BJ (cell line): ENCODE data around the gene HIBADH. TPM values are rescaled to one million over a fixed set of nuclear protein-coding genes. Genes with fewer than 3 reads are reported as not detected.

Source experiments
- CTCF ChIA-PET: fragments of 350-600 bp; formaldehyde crosslinking; extraction: SDS; loops from one replicate; lab custom pipeline; 2021; ENCODE audit warnings: antibody characterized with exemption, inconsistent platforms; lab: Yijun Ruan, JAX
- POLR2A ChIA-PET: fragments of 300-600 bp; sonication (Branson Sonifier 250); formaldehyde crosslinking; extraction: SDS; loops from one replicate; lab custom pipeline; 2021; ENCODE audit warnings: antibody characterized with exemption; lab: Charles Lee
- DNase-seq: peaks from one replicate; pipeline ENCODE4 v3.0.0-alpha.2; 2011; ENCODE audit warnings: low read depth
- H3K27me3 ChIP-seq: 2 replicates; pipeline ENCODE4 v1.6.0; 2011; ENCODE audit warnings: low read length; ENCODE audit not compliant: control insufficient read depth, insufficient read depth
- H3K36me3 ChIP-seq: 2 replicates; pipeline ENCODE4 v1.5.1; 2011; ENCODE audit warnings: low read length; ENCODE audit not compliant: control insufficient read depth, insufficient read depth
- H3K4me3 ChIP-seq: 2 replicates; pipeline ENCODE4 v1.5.1; 2011; ENCODE audit warnings: low read depth, mild to moderate bottlenecking, control low read depth, low read length
- polyA plus RNA-seq: library from polyadenylated mRNA; depleted of rRNA; stranded (reverse); fragments of >200 nt; gene quantifications from 2 replicates; pipeline ENCODE4 v1.2.3, GENCODE V29; 2011
- TF ChIP-seq, protein P1 (sequence below): IDR thresholded peaks from 2 replicates; pipeline ENCODE4 v1.5.1; 2011; ENCODE audit warnings: low read depth, mild to moderate bottlenecking, control low read depth, inconsistent platforms, low read length, moderate library complexity; ENCODE audit not compliant: insufficient read depth

The HIBADH gene
- polyA plus RNA-seq, 1 experiment: 42.4 TPM

DNA sequence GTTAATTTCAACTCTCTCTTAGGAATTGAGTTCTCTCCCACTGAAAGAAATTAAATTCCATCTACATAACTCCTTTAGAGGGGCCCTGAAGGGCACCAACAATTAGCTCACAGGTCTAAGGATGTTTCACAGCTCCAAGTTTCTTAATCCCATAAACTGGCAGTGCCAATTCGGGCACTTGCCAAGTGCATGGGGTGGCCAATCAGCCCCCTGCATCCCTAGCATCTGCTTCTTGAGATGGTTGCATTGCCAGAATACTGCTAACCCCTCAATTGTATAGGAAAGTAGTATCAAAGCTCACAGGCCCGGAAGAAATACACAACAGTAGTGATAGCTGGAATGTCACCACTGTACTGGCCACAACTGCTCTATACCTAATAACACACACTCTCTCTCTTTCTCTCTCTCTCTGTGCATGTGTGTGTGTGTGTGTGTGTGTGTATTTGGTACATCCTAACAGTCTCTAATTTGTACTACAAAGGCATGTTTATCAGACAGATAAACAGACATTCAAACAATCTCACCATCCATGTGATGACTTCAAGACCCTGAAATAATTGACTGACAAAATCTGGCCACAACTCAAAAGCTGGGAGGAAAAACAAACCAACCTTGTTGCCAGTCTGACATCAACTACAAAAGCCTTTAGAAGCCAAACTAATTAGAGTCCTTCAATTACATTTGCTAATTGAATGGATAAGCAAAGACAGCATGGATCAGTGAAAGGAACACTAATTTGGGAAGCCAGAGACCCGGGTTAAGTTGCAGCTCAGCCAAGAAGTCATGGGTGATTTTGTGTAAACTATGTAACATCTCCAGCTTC lies 27.8 kb downstream of the HIBADH start:
- peaks cover 1% of the 10 kb centered on the region; the same call in 1 of the 2 replicates for H3K36me3 ChIP-seq
- POLR2A ChIA-PET: no interaction called here
- CTCF ChIA-PET: interaction anchor here (0.5 to 0.8 kb wide), 3 partner anchors 9 to 17 kb away, joined by 3 to 5 read pairs (median 3); no protein-coding TSS in a partner anchor

DNA sequence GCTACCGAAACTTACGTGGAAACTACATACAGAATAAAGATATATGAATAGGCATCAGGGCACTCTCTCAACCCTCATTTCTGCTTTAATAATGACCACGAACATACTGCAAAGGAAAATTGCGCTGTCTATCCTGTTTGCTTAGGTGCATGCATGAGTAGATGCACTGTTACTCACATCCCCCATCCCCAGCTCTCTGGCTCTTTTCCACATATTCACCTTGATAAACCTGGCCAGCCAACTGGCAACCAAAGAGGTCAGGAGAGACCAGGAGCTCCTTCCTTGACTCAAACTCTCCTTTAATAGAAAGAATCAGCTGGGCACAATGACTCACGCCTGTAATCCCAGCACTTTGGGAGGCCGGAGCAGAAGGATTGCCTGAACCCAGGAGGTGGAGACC lies 29.6 kb downstream of the HIBADH start:
- ChIA-PET CTCF (no interaction called here), POLR2A (no interaction called here)
- DNase-seq: no peak
- Histone ChIP-seq H3K27me3 (no peaks in the 10 kb centered on the region), H3K4me3 (no peak overlapping the region), H3K36me3 (no peaks in the 10 kb centered on the region; the same call in 1 of the 2 replicates)
- TF ChIP-seq, protein P1, sequence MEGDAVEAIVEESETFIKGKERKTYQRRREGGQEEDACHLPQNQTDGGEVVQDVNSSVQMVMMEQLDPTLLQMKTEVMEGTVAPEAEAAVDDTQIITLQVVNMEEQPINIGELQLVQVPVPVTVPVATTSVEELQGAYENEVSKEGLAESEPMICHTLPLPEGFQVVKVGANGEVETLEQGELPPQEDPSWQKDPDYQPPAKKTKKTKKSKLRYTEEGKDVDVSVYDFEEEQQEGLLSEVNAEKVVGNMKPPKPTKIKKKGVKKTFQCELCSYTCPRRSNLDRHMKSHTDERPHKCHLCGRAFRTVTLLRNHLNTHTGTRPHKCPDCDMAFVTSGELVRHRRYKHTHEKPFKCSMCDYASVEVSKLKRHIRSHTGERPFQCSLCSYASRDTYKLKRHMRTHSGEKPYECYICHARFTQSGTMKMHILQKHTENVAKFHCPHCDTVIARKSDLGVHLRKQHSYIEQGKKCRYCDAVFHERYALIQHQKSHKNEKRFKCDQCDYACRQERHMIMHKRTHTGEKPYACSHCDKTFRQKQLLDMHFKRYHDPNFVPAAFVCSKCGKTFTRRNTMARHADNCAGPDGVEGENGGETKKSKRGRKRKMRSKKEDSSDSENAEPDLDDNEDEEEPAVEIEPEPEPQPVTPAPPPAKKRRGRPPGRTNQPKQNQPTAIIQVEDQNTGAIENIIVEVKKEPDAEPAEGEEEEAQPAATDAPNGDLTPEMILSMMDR: no peak

More for the DNA sequence above, 27.8 kb downstream of the HIBADH start:
- TF ChIP-seq, protein P1: no peak
- H3K4me3 ChIP-seq: no peak overlapping the region
- no peak for DNase-seq
- no peaks in the 10 kb centered on the region for H3K27me3 ChIP-seq

- DNase-seq: no peak
- ChIA-PET POLR2A (no interaction called here), CTCF (interaction anchor here (1.2 to 1.4 kb wide), 2 partner anchors 10 to 30 kb away, joined by 3 read pairs; no protein-coding TSS in a partner anchor)
- no peaks in the 10 kb centered on the region for H3K27me3 ChIP-seq
- no peaks in the 10 kb centered on the region; the same call in 1 of the 2 replicates for H3K36me3 ChIP-seq
- no peak overlapping the region for H3K4me3 ChIP-seq
- TF ChIP-seq, protein P1: no peak
Observed at GRCh38 chr7:27631391-27631790, 31.3 kb downstream of the HIBADH start.

- Histone ChIP-seq H3K36me3 (no peaks in the 10 kb centered on the region), H3K4me3 (no peak overlapping the region), H3K27me3 (no peaks in the 10 kb centered on the region)
- no peak for DNase-seq
- CTCF ChIA-PET: no interaction called here
- TF ChIP-seq, protein P1: no peak
- POLR2A ChIA-PET: no interaction called here
Observed at GRCh38 chr7:27627146-27627545, 35.5 kb downstream of the HIBADH start.

DNA sequence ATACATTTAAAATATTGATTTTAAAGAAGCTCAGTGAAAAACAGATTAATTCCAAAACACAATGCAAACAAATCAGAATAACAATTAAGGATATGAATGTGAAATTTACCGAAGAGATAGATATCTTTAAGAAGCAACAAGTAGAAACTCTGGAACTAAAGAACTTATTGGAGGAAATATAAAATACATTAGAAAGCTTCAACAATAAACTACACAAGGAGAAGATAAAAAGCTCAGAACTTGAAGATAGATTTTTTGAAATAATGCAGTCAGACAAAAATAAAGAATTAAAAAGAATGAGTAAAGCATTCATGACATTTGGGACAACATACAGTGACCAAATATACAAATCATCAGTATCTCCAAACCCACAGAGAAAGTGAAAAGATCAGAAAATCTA lies 43.2 kb downstream of the HIBADH start:
- TF ChIP-seq, protein P1: no peak
- no peak for DNase-seq
- no peak overlapping the region for H3K4me3 ChIP-seq
- POLR2A ChIA-PET: interaction anchor here (0.7 kb wide), 1 partner anchor 1432 kb away, joined by 3 read pairs; no protein-coding TSS in a partner anchor
- CTCF ChIA-PET: no interaction called here
- no peaks in the 10 kb centered on the region; the same call in 1 of the 2 replicates for H3K36me3 ChIP-seq
- H3K27me3 ChIP-seq: no peaks in the 10 kb centered on the region
